Stimulated activated CD8-positive, alpha-beta memory T cell treated with anti-CD3 and anti-CD28 coated beads, Interleukin-4, amount 100 ng/mL, for 48 hours (primary cell): ENCODE measurements around the gene CD8B.
"Not testable (repeated sequence)": the region's sequence is repeated elsewhere in the genome, so short reads cannot be mapped to it uniquely, and the experiment has no call there.

Experiments used
- DNase-seq: peaks from one replicate; pipeline ENCODE4 v3.0.0-alpha.2; 2020

CD8B gene

GRCh38 chr2:86835548-86835889 is 26.2 kb downstream of the CD8B start:
- DNase-seq: not testable (repeated sequence)

- no peak for DNase-seq
These were observed 28.4 kb downstream of the CD8B start for GRCh38 chr2:86833315-86833714.

GRCh38 chr2:86832334-86833096 is 29.2 kb downstream of the CD8B start:
- DNase-seq: no peak

- no peak for DNase-seq
These were observed 30.1 kb downstream of the CD8B start for GRCh38 chr2:86831537-86831936.

- DNase-seq: no peak
These were observed 34.7 kb downstream of the CD8B start for GRCh38 chr2:86826951-86827350.

DNA sequence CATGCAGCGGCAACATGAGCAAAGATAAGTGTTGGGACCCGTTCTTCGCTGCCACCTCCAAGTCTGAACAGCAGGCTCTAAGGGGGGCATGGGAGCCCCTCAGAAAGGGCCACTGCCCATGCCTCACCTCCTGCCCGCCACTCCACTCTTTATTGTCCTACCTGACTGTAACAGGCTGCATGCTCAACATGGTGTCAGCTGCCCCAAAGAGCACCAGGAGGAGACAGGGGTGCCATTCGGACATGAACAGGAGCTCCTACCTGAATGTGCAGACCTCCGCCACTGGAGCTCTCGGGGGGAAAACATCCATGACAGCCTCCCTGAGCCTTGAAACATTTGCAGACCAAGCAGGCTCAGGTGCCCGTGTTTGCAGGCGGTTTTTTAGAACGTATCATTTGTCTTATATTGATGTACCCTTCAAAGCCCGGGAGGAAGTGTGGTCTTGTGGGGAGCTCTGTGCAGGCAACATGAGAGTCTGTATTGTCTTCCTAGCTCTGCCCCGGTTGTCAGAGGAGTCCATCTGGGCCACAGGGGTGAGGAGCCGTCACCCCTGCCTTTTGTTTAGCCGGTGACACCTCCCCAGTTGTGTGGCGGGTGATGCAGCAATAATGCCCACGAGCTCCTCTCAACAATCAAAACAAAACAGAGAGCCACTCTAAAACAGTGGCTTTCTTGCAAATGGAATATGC is 35.8 kb downstream of the CD8B start:
- DNase-seq: peak; percentile 78

DNA sequence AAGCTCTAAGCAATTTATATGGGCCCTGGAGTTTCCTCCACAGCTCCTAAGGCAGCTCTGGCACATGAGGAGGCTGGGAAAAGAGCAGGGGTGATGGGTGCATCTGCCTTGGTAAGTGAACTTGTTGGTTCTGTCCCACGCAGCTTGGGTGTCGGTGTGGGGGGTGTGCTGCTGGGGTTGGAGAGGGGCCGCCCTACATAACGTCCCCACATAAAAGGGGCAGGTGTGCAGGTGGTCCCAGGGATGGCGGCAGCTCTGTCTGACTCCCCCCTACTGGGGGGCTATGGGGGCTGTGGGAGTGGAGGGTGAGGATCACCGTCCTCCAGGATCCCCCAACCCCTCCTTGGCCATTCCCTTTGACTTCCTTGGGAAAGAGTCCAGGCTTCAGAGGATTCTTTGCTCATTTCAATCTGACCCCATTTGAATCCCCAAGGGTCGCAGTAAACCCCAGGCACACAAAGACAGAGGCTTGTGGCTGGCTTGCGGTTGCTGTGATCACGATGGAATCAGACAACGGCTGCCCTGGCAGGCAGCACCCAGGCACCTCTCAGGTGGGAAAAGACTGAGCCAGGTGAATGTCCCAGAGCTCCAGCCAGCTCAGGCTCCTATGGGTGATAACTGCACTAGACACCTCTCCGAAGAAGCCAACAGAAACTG is 36.5 kb downstream of the CD8B start:
- no peak for DNase-seq

DNA sequence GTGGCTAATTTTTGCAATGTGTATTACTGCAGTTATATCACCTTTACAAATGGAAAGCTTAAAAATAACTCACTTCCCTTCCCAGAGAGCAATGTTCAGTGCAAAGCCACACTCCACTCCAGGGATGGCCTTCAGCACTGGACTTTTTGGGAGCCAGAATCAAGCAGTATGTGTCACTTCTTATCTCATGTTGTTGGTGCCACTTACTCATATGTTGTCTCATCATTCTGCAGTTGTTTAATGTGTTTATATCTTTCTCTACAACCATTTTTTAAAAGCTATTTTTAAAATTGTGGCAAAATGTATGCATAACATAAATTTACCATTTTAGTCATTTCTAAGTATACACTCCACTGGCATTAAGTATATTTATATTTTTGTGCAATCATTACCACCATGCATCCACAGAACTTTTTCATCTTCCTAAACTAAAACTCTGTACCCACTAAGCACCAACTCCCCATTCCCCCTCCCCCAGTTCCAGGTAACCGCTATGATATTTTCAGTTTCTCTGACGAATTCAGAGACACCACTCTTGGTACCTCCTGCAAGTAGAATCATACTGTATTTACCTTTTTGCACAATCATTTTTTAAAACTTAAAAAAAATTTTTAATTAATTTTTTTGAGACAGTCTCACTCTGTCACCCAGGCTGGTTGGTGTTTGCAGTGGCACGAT is 38.9 kb downstream of the CD8B start:
- no peak for DNase-seq

DNA sequence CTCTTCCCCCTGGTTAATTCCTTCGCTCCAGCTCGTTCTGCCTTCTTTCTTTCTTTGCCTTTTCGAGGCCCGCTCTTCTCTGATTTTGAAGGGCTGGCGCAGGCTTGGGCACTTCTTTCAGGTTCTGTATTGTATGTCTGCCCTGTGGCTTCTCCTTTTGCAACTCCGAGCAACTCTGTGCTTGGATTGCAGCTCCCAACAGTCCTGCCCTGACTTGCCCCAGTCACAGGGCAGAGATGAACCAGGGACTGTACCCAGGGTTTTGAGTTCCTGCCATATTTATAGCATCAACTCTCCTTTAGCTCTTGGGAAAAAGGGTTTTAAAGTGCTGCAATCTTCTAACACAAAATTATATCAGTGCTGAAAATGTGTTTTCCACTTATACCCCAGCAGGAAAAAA is 39.8 kb downstream of the CD8B start:
- no peak for DNase-seq

GRCh38 chr2:86821306-86821705 is 40.4 kb downstream of the CD8B start:
- no peak for DNase-seq

- no peak for DNase-seq
These were observed 42.7 kb downstream of the CD8B start for GRCh38 chr2:86818957-86819356.

DNA sequence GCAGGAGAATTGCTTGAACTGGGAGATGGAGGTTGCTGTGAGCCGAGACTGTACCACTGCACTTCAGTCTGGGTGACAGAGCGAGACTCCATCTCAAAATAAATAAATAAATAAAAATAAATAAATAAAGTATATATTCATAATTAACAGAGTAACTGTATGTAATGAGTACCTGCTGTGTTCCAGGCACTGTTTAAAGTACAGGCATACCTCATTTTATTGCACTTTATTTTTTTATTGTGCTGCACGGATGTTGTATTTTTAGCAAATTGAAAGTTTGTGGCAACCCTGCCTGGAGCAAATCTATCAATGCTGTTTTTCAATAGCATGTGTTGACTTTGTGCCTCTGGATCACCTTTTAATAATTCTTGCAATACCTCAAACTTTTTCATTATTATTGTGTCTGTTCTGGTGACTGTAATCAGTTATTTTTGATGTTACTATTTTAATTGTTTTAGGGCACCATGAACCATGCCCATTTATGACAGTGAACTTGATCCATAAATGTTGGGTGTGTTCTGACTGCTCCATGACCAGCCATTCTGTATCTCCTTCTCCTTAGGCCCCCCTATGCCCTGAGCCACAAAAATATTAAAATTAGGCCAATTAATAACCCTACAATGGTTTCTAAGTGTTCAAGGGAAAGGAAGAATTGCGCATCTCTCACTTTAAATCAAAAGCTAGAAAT is 43.4 kb downstream of the CD8B start:
- no peak for DNase-seq

GRCh38 chr2:86815611-86816010 is 46.1 kb downstream of the CD8B start:
- no peak for DNase-seq

DNA sequence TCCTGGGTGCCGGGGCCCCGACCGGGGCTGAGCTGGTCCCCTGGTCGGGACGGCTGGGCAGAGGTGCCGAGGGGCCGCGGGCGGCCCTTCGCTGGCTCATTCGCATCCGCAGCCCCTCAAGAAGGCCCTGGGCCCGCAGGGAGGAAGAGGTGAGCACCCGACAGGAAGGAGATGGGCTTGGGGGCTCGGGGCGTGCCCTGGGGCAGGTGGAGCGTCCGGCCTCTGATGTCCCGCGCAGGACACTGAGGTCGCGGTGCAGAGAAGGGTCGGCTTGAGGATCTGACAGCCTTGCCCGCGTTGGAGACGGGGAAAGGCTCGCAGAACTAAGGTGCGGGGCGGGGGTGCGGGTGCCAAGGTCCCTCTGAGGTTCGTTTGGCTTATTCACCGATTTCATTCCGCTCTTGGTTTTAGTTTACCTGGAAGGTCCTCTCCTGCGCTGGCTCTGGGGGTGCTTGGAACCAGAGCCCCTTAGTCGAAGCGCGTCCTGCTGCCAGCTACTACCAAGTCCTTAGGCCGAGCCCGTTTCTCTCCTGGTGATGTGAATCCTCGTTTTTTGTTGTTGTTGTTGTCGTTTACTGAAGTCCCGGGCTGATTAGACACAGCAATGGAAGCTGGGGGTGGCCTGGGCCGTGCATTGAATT is 52.1 kb downstream of the CD8B start:
- DNase-seq: peak; percentile 67

- DNase-seq: peak; percentile 97
These were observed 53.1 kb downstream of the CD8B start for GRCh38 chr2:86808315-86809161.

GRCh38 chr2:86807468-86808275 is 54.0 kb downstream of the CD8B start:
- peak; percentile 87 for DNase-seq

DNA sequence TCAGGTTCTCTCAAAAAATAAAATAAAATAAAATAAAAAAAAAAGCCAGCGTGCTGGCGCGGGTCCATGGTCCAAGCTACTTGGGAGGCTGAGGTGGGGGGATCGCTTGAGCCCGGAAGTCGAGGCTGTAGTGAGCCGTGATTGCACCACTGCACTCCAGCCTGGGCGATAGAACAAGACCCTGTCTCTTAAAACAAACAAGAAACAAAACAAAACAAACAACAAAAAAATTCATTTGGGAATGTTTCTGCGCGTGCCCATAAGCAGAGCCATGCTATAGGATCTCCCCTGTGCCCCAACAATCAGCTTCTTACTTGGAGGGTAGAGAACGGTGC is 54.6 kb downstream of the CD8B start:
- peak; percentile 56 for DNase-seq

- DNase-seq: peak; percentile 67
These were observed 55.4 kb downstream of the CD8B start for GRCh38 chr2:86806059-86806857.

DNA sequence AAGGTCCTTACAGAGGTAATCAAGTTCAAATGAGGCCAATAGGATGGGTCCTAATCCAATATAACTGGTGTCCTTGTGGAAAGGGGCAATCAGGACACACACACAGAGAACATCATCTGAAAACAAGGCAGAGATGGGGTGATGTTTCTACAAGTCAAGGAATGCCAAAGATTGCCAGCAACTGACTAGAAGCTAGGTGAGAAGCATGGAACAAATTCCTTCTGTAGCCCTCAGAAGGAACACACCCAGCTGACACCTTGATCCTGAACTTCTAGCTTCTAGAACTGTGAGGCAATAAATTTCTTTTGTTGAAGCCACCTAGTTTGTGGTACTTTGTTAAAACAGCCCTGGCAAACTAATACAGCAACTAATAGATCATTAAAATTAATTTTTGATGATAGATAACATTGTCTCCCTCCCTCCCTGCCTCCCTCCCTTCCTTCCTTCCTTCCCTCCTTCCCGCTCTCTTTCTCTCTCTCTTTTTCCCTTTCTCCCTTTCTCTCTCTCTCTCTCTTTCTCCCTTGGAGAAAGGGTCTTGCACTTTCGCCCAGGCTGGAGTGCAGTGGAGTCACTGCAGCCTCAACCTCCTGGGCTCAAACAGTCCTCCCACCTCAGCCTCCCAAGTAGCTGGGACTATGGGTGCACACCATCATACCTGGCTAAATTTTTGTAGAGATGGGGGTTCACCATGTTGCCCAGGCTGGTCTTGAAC is 60.7 kb downstream of the CD8B start:
- DNase-seq: no peak
